ENCODE results near the gene VPS72. TPM values are rescaled to one million over a fixed set of nuclear protein-coding genes. Genes with fewer than 3 reads are reported as not detected.

The VPS72 gene
- total RNA-seq, 1 experiment from 2014 or later: 59.8 TPM

DNA sequence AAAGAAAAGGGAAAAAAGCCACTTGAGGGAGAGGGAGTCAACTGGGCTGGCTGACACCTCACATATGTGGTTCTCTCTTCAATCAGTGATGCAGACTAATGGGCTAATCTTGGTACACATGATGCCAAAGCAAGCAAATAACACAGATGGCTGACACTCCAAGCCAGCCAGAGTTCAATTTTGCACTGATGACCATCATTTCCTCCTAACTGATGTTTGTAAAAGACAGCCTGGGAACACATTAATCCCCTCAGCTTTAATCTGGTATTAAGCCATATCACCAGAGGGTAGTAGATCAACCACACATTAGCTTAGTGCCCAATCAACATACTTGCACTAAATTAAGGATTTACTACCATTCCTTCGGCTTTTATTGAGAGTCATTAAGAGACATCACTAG lies 2.8 kb downstream of the VPS72 start:
- no peak for DNase-seq (ENCODE audit: low read depth)

DNA sequence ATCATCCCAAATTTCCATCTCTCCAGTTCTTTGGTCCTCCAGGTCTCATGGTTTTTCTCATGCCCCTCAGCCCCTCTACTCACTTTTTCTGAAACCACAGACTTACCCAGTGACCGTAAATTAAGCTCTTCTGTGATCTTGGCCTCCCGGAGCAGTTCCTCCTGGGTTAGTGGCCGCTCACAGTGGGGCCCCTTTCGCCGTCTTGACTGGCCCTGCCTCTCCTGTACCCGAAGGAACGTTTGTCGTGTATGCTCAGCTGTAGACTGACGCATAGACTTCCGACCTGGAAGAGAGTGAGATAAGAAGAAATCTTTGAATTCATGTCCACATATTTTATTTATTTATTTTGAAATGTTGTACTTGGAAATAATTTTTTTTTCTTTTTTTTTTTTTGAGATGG lies 5.8 kb downstream of the VPS72 start:
- no peak for DNase-seq (ENCODE audit: low read depth)

DNA sequence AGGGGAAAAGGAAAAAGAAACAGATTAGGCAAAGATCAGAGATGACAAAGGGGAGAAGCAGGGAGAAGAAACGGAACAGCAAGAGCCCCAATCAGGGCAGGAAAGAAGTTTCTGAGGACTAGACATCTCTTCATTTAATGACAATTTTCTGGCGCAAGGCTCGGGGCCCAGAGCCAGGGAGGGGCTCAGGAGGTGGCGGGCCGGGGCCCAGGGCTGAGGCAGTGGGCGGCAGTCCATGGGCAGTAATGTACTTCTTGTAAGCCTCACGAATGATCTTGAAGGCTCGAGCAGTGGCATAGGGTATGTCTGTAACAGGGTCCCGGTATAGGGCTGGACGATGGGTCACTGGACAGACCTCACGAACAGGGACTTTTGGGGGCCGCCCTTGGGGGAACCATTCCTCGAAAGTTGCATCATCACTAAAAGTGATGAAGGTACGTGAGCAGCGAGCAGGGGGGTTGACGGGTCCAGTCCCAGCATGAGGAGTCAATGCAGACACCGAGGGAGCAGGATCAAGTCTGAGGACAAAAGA lies 13.4 kb downstream of the VPS72 start:
- no peak for DNase-seq (ENCODE audit: low read depth)

DNA sequence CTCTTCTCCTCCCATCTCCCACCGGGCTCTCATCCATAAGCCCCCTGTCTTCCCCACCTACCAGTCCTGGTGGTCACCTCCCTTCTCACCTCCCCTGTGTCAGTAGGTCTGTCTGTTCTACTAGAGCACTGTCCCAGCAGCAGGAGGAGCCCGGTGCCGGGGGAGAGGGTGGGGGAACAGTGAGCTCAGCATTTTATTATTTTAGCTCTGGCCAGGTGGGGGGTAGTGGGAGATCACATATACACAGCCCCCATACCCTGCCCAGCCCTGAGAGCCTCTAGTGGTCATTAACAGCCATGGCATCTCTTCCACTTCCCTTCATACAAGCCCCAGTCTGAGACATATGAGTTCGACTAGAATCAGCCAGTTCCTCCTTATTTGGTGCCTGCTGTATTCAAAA lies 14.1 kb downstream of the VPS72 start, which contains the start of gene TMOD4:
Gene TMOD4 (minus strand): TSS at position 119 of the 400 bp plus-strand sequence. CDS start 1,106 bp downstream, outside the sequence.
- no peak for DNase-seq (ENCODE audit: low read depth)

DNA sequence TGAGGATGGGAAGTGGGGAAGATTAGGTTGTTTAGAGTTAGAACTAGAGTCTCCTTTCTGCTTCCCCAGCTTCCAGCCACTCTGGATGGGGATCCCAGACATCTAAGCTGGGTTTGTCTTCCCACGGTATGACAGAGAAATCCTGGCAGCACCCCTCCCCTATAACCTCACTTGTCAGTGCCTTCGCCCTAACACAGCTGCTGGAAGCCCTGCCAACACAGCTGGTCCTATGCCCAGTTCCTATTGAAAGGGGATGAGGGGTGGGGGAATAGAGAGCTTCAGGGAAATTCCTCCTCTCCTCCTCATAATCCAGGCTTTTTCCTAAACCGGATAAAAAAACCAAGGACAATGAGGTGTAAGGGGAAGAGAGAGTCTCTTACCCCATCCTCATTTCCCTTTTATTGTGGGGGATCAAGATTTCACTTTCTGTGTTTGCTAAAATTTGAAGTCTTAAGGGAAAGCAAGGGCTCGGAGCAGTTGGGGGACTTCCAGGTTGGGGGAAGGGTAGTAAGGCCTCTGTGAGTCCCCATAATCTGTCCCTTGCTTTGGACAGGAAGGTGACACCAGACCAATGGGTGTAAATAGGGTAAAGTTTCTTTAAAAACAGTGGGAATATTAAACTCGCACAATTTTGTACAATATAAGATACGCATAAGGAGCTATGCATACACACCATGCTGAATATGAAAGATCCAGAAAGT lies 14.8 kb downstream of the VPS72 start:
- DNase-seq (ENCODE audit: low read depth): no peak

DNA sequence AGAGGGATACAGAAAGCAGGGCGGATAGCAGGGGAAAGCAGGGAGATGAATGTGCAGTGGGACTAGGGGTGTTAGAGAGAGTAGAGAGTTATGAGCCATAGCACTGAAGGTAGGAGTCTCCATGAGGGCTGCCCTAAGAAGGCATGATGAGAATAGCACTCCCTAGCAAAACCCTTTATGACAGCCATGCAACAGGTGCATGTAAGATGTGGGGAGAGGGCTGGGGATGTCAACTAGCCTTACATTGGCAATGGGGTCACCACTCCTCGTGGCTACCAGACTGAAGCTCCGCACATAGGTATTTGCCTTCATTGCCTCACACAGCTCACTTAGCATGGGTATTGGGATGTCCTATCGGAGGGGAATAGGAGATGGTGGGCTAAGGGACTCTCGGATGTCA lies 18.8 kb downstream of the VPS72 start:
- DNase-seq (ENCODE audit: low read depth): no peak

DNA sequence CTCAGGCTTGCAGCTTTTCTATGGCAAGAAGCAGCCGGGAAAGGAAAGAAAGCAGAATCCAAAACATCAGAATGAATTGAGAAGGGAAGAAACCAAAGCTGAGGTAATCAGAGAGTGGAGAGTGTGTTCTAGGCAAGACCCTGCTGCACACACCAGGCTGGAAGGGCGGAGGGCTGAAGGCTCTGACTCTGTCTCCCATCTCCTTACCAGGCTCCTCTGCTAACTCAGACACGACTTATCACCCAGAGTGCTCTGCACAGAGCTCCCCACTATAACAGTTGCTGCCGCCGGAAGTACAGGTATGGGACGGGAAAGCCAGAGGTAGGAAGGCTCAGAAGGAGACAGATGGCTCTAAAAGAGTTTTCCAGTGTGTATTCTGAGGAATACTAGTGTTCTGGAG lies 22.9 kb downstream of the VPS72 start:
- no peak for DNase-seq (ENCODE audit: low read depth)

DNA sequence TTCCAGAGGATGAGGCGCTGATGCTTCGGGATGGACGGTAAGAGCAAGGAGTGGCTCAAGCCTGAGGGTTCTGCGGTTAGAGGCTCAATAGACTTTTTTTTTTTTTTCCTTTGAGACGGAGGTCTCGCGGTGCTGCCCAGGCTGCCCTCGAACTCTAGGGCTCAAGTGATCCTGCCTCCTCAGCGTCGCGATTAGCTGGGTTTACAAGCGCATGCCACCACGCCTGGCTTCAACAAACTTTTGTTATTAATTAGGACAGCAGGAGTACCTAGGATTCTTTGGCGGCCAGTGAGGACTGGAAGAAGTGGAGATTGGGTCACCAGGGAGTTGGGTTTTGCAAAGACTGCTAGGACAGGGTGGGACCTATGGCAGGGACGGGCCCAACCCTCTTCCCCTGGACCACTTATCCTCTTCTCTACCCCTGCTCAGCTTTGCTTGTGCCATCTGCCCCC lies 23.5 kb downstream of the VPS72 start:
- peak; percentile 76 for DNase-seq (ENCODE audit: low read depth)

DNA sequence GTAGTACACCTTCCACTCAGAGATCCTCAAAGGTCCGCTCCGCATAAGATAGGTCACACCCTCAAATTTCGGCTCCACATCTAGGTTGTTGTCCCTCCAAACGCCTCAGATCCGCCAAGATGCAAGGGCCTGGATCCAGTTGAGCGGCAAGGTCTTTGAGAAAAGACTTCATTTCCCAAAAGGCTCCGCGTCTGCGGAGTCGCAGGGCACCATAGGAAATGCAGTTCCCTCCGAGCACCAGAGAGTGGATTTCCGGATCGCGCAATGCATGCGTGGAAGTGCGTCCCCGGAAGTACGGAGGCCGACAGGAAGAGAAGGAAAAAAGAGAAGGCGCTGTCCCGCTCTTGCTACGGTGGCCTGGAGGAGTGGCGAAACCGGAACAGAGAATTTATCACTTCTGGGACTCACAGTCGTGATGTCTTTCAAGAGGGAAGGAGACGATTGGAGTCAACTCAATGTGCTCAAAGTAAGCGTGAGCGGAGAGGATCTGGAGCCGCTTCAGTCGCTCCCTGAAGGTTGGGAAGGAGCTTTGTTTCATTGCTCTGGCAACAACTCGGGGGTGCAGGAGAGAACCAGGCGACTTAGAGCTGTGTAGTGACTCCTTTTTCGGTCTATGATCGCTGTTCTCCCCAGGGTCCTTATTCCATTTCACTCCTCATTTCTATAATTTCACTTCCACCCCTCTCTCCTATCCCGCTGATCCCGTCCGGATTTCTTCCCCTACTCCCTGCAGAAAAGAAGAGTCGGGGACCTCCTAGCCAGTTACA lies 24.1 kb downstream of the VPS72 start, which contains the start of the genes LYSMD1 and SCNM1:
Gene LYSMD1 (minus strand): TSS at position 165 of the 767 bp plus-strand sequence. CDS start 644 bp downstream, outside the sequence.
Gene SCNM1 (plus strand): TSS at position 407 of the 767 bp plus-strand sequence. CDS start 9 bp downstream, at position 416.
- DNase-seq (ENCODE audit: low read depth): peak; percentile 99

DNA sequence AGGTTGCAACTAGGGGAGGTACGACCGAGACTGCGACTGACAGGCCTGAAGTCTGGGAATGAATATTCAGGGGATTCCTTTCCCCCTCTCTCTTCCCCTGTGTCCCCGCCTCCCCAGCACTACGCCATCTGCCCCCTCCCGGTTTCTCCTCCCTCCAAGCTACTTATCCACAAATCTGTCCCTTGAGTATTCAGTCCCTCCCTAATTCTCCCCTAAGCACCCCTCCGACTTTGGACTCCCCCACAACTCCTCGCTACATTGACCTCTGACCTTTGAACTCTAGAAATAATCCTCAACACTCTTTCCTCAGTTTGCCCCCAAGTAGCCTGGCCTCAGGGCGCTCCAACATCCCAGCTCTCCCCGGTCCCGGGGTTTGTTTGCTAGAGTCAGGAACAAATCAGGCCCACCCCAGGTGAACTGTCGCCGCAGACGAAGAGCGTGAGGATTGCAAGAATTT lies 24.7 kb downstream of the VPS72 start:
- DNase-seq (ENCODE audit: low read depth): peak; percentile 60

DNA sequence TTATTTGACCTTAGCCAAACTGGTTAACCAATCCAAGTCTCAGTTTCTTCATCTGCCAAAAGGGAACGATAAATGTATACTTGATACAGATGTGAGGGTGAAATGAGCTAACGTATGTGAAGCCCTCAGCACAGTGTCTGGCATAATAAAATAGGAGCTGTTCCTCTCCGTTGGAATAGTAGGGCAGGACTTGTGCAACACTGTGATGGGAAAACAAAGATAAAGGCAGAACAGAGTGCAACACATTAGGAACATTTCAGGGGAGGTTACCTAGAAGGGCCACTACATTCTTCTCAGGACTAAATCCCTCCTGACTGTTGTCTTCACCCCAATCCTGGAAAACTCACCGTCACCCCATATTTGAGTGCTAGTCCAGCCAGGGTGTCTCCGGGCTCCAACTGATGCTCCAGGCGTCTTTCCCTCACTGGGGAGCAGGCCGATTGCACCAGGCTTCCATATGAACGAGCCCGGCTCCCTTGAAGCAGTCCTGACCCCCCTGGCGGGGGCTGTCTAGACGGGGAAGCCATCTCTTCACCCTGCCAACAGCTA lies 25.2 kb downstream of the VPS72 start:
- no peak for DNase-seq (ENCODE audit: low read depth)

DNA sequence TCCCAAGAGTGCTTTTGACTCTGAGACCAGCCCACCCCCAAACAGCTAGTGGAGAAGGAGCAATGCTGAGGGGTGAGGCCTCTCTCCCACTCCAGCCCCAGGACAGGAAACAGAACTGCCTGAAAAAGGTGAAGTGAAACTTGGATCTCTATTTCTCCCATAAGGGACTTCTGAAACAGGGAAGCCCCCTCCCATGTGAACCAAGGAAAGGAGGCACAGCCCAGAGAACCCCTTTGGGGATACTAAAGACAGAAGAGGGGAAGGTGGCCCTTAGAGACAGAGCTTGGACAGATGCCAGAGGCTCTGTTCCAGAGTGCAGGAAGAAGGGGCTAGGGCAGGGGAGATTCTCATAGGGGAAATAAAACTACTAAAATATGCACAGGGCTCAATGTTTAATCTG lies 30.6 kb downstream of the VPS72 start:
- no peak for DNase-seq (ENCODE audit: low read depth)

DNA sequence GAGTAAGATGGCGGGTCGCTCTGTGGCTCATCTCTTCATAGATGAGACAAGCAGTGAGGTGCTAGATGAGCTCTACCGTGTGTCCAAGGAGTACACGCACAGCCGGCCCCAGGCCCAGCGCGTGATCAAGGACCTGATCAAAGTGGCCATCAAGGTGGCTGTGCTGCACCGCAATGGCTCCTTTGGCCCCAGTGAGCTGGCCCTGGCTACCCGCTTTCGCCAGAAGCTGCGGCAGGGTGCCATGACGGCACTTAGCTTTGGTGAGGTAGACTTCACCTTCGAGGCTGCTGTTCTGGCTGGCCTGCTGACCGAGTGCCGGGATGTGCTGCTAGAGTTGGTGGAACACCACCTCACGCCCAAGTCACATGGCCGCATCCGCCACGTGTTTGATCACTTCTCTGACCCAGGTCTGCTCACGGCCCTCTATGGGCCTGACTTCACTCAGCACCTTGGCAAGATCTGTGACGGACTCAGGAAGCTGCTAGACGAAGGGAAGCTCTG lies 31.2 kb downstream of the VPS72 start:
- no peak for DNase-seq (ENCODE audit: low read depth)

DNA sequence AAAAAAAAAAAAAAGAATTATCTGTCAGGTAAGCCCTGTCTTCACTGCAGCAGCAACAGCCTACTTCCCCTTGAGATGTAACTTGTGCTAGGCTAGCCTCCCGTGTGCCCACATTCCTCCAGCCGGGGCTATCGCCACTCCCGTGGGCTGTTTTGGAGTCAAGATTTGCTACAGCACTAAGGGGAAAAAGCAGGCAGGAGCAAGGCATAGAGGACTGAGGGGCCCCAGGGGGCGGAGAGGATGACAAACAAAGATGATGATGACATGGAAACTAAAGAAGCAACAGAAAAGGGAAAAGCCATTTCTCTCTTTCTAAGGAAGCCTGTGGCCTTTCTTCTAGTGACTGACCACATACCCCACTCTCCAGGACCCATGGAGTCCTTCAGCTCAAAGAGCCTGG lies 31.7 kb downstream of the VPS72 start:
- no peak for DNase-seq (ENCODE audit: low read depth)

DNA sequence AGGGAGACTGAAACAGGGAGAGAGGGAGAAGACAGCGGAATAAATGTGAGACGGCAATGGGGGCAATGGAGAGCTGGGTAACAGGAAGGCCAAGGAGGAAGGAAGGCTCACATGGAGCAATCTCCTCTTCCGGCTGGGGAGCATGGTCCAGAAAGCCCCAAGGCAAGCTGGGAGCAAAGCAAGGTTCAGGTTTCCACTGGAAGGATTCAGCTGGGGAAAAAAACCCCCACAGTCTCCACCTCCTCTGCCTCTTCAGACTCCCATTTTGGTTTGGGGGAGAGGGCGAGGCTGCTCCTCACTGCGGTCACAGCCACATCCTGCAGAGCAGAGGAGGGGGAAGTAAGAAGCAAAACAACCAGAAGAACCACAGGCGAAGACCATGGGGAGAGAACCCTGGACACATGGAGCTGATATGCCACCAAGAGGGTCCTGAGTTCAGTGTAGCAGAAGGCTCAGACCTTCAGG lies 32.9 kb downstream of the VPS72 start:
- DNase-seq (ENCODE audit: low read depth): no peak

DNA sequence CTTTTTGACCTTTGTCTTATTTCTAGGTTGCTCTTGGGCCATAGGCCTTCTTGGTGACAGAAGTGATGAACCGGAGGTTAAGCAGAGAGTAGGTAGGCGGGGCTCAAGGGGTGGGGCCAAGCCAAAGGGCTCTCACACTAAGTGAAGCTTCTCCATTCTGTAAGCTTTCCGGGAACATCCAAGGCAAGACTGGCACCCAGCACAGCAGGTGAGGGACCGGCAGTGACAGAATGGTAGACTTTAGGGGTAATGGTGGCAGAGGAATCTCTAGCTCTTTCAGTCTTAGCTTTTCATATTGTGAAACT lies 33.5 kb downstream of the VPS72 start, which contains the start of gene TNFAIP8L2:
Gene TNFAIP8L2 (plus strand): TSS at position 135 of the 305 bp plus-strand sequence. CDS start 2,049 bp downstream, outside the sequence.
- DNase-seq (ENCODE audit: low read depth): no peak

DNA sequence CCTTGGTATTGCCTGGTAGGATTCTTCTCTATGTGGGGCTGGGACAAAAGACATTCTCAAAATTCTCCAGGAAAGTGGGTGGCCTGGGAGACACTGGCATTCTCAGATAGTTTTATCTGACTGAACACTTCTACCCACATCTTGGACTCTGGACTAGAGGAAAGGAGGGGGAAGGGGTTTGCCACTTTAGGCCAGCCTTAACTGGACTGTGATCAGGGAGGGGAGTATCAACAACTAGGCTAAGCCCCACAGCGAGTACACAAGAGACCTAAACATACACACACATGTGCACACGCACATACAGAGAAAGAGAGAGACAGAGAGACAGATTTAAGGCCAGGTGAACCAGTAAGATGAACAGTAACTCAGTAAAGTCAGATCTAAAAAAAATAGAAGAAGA lies 42.3 kb downstream of the VPS72 start:
- no peak for DNase-seq (ENCODE audit: low read depth)

DNA sequence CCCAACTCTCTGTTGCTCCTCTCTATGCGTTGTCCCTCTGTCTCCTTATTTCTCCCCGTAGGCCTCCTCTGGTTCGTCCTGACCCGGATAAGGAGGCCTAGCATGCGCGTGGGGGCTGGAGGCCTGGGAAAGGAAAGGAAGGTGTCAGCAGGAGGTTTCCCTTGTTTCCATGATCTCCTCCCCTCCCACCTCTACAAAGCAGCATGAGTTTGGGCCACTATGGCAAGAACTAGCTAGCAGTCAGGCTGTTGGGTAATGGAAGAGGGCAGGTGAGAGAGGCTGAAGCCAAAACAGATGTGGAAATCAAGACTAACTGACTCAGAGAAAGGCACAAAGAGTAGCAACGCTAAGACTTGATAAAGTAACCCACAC lies 42.9 kb downstream of the VPS72 start:
- DNase-seq (ENCODE audit: low read depth): peak; percentile 57

DNA sequence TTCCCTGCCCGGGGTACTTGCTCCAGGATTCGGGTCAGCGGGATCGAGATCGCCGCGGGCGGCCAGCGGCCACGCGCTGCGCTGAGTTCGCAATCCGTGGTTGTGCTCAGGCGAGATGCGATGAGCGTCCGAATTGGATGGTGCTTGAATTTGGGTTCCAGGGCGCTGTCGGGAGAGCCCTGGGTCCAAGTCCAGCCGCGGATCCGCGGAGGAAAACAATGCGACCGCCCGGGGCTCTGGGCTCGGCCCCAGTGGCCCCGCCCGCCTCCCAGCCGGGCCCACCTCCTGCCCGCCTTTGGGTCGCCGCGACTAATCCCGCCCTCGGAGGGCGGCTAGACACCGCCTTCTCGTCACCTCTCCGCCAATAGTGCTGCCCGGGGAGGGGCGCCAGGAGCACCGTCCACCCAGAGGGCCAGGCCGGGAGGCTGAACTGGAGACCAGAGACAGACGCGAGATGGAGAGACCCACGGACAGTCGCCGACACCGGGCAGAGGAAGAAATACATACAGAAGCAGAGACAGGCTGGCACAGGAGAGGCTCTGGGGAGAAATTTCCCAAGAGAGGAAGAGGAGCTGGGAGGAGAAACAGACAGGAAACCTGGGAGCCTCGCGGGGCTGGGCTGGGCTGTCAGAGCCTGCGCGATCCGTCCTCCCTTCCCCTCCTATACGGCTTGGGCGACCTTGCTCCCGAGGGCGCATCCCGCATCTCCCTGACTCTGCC lies 43.4 kb downstream of the VPS72 start, which contains the start of gene SEMA6C:
Gene SEMA6C (minus strand): TSS at position 220 of the 720 bp plus-strand sequence. CDS start 4,010 bp downstream, outside the sequence.
- DNase-seq (ENCODE audit: low read depth): peak; percentile 89

DNA sequence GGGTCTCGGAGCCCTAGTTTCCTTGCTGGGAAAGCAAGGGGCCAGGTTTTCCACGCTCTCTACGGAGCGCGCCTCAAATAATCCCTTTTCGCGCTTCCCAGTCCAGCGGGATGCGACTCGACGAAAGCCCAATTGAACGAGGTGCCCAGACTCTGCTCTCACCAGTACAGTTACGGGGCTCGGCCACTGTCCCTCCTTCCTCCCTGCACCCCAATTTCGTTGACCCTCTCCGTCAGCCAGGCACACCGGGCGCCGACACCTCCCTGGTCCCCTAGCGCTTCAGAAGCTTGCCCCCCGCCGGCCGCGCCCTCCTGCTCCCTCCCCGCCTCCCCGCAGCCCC lies 44.0 kb downstream of the VPS72 start:
- DNase-seq (ENCODE audit: low read depth): no peak

All from LHCN-M2 (cell line).